ENCODE measurements around the gene ELMO2. TPM values are rescaled to one million over a fixed set of nuclear protein-coding genes. Genes with fewer than 3 reads are reported as not detected.

The ELMO2 gene
- total and polyA plus RNA-seq, 4 donors = 60.2 to 87.8 (median 70.9) TPM

DNA sequence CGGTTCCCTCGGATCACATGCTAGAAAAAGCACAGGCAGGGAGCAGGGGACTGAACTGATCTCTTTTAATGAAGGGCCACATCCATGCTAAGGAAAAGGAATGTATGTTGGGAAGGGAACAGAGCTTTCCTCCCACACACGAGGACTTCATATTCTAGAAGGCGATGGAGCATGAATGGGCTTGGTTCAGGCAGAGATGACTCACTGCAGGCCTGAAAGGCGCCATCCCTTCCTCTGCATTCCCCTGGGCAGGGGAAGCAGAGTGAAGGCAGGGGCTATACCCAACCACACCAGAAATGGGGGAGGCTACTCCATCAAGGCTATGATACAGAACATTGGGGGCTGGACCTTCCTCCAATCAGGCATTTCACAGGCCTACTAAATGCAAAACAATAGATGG is 30.6 kb downstream of the ELMO2 start:
- Histone ChIP-seq H3K36me3 (ENCODE audit: control insufficient read depth, insufficient read depth, low read length) (peaks cover 76% of the 10 kb centered on the region), H3K4me1 (ENCODE audit: control insufficient read depth, insufficient read depth, low read length) (no peaks in the 10 kb centered on the region), H3K27me3 (ENCODE audit: control insufficient read depth, insufficient read depth, low read length) (no peaks in the 10 kb centered on the region), H3K4me3 (ENCODE audit: low read depth, low read length) (no peak overlapping the region), H3K9me3 (ENCODE audit: control insufficient read depth, insufficient read depth, low read length) (no peaks in the 10 kb centered on the region), H3K27ac (ENCODE audit: low read depth, low read length) (no peak overlapping the region)
- WGBS (ENCODE audit: insufficient coverage) = 94% methylated on average over 3 of the region's 5 CpGs
- no peak for DNase-seq (ENCODE audit: low read depth in 4 of 6, low spot score in 6 of 6)

- no peaks in the 10 kb centered on the region for H3K4me1 ChIP-seq (ENCODE audit: control insufficient read depth, insufficient read depth, low read length)
- H3K9me3 ChIP-seq (ENCODE audit: control insufficient read depth, insufficient read depth, low read length) = no peaks in the 10 kb centered on the region
- DNase-seq (ENCODE audit: low read depth in 4 of 6, low spot score in 6 of 6) = no peak
- H3K4me3 ChIP-seq (ENCODE audit: low read depth, low read length) = no peak overlapping the region
- peaks cover 78% of the 10 kb centered on the region for H3K36me3 ChIP-seq (ENCODE audit: control insufficient read depth, insufficient read depth, low read length)
- H3K27ac ChIP-seq (ENCODE audit: low read depth, low read length) = no peak overlapping the region
- whole genome bisulfite sequencing (ENCODE audit: insufficient coverage) = 94% methylated on average over 7 of the region's 7 CpGs
- H3K27me3 ChIP-seq (ENCODE audit: control insufficient read depth, insufficient read depth, low read length) = no peaks in the 10 kb centered on the region
Observed at GRCh38 chr20:46374383-46374782, 32.0 kb downstream of the ELMO2 start.

DNA sequence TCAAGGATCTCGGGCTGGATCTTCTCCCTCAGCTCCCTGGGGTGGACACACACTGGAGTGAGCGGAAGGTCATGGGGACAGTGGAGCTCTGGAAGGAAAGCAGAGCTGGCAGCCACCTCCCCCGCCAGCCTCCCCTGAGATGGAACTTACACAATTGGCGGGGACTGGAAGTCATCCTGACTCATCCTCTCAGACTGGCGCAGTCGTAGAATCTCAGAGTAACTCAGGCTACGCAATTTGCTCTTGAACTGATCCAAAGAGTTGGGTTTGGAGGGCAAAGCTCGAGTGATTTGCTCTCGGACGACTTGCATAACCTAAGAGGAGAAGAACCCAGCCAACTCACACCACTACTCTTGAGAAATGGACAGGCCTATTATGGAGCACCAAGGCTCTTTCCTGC is 34.8 kb downstream of the ELMO2 start:
- H3K4me1 ChIP-seq (ENCODE audit: control insufficient read depth, insufficient read depth, low read length) = peaks cover 6% of the 10 kb centered on the region
- no peak overlapping the region for H3K4me3 ChIP-seq (ENCODE audit: low read depth, low read length)
- WGBS (ENCODE audit: insufficient coverage) = 92% methylated on average over 6 of the region's 10 CpGs
- peaks cover 82% of the 10 kb centered on the region for H3K36me3 ChIP-seq (ENCODE audit: control insufficient read depth, insufficient read depth, low read length)
- no peak for DNase-seq (ENCODE audit: low read depth in 4 of 6, low spot score in 6 of 6)
- no peaks in the 10 kb centered on the region for H3K9me3 ChIP-seq (ENCODE audit: control insufficient read depth, insufficient read depth, low read length)
- H3K27me3 ChIP-seq (ENCODE audit: control insufficient read depth, insufficient read depth, low read length) = no peaks in the 10 kb centered on the region
- H3K27ac ChIP-seq (ENCODE audit: low read depth, low read length) = no peak overlapping the region

- no peak for DNase-seq (ENCODE audit: low read depth in 4 of 6, low spot score in 6 of 6)
- H3K4me3 ChIP-seq (ENCODE audit: low read depth, low read length) = no peak overlapping the region
- peaks cover 72% of the 10 kb centered on the region for H3K36me3 ChIP-seq (ENCODE audit: control insufficient read depth, insufficient read depth, low read length)
- WGBS (ENCODE audit: insufficient coverage) = 87% methylated on average over 3 of the region's 5 CpGs
- H3K4me1 ChIP-seq (ENCODE audit: control insufficient read depth, insufficient read depth, low read length) = peaks cover 30% of the 10 kb centered on the region
- H3K27me3 ChIP-seq (ENCODE audit: control insufficient read depth, insufficient read depth, low read length) = no peaks in the 10 kb centered on the region
- no peak overlapping the region for H3K27ac ChIP-seq (ENCODE audit: low read depth, low read length)
- no peaks in the 10 kb centered on the region for H3K9me3 ChIP-seq (ENCODE audit: control insufficient read depth, insufficient read depth, low read length)
Observed at GRCh38 chr20:46368902-46369268, 37.5 kb downstream of the ELMO2 start.

GRCh38 chr20:46367967-46368901 is 38.2 kb downstream of the ELMO2 start:
- Histone ChIP-seq H3K4me3 (ENCODE audit: low read depth, low read length) (no peak overlapping the region), H3K36me3 (ENCODE audit: control insufficient read depth, insufficient read depth, low read length) (peaks cover 67% of the 10 kb centered on the region), H3K4me1 (ENCODE audit: control insufficient read depth, insufficient read depth, low read length) (peaks cover 35% of the 10 kb centered on the region), H3K9me3 (ENCODE audit: control insufficient read depth, insufficient read depth, low read length) (no peaks in the 10 kb centered on the region), H3K27ac (ENCODE audit: low read depth, low read length) (no peak overlapping the region), H3K27me3 (ENCODE audit: control insufficient read depth, insufficient read depth, low read length) (no peaks in the 10 kb centered on the region)
- 91% methylated on average over 5 of the region's 6 CpGs for WGBS (ENCODE audit: insufficient coverage)
- no peak for DNase-seq (ENCODE audit: low read depth in 4 of 6, low spot score in 6 of 6)

GRCh38 chr20:46367234-46367633 is 39.2 kb downstream of the ELMO2 start:
- H3K4me3 ChIP-seq (ENCODE audit: low read depth, low read length) = no peak overlapping the region
- no peak overlapping the region for H3K27ac ChIP-seq (ENCODE audit: low read depth, low read length)
- 91% methylated on average over 5 of the region's 5 CpGs for WGBS (ENCODE audit: insufficient coverage)
- H3K27me3 ChIP-seq (ENCODE audit: control insufficient read depth, insufficient read depth, low read length) = no peaks in the 10 kb centered on the region
- H3K9me3 ChIP-seq (ENCODE audit: control insufficient read depth, insufficient read depth, low read length) = no peaks in the 10 kb centered on the region
- H3K36me3 ChIP-seq (ENCODE audit: control insufficient read depth, insufficient read depth, low read length) = peaks cover 65% of the 10 kb centered on the region
- no peak for DNase-seq (ENCODE audit: low read depth in 4 of 6, low spot score in 6 of 6)
- peaks cover 41% of the 10 kb centered on the region for H3K4me1 ChIP-seq (ENCODE audit: control insufficient read depth, insufficient read depth, low read length)

GRCh38 chr20:46366826-46367225 is 39.6 kb downstream of the ELMO2 start:
- WGBS (ENCODE audit: insufficient coverage) = 96% methylated on average over 4 of the region's 5 CpGs
- H3K9me3 ChIP-seq (ENCODE audit: control insufficient read depth, insufficient read depth, low read length) = no peaks in the 10 kb centered on the region

DNA sequence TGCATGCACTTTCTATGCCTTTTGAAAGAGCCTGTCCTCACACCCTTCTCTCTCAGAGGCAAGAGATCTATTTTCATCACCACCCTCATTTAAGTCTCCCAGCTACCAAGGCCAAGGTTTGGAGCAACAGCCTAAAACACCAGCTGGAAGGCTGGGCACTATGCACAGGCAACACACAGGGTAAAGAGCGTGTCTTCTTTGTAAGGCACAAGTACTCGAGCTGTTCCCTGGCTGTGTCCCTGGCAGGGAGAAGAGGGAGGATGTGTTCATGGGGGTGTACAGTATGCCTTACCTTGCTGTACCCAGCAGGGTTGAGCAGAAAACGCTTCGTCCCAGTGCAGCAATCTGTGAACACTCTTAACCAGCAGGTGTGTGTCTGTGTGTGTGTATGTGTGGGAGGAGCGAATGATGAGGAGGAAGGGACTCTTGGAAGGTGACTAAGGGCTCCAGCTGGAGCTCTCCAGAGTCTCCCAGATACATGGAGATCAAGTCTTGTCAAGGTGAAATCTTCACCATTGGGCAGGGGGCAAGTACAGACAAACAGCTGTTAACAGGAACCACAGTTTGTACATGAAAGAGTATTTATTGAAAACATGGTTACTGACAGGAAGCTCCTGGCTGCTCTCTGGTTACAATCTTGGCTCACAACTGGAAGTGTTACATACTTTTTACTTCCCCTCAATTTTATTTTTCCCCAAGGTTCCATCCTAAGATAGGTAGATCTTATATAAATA is 40.8 kb downstream of the ELMO2 start:
- WGBS (ENCODE audit: insufficient coverage) = 40% methylated on average over 4 of the region's 5 CpGs
- Histone ChIP-seq H3K4me1 (ENCODE audit: control insufficient read depth, insufficient read depth, low read length) (peaks cover 47% of the 10 kb centered on the region), H3K27me3 (ENCODE audit: control insufficient read depth, insufficient read depth, low read length) (no peaks in the 10 kb centered on the region), H3K27ac (ENCODE audit: low read depth, low read length) (peak overlapping the region; percentile 85), H3K36me3 (ENCODE audit: control insufficient read depth, insufficient read depth, low read length) (peaks cover 54% of the 10 kb centered on the region), H3K9me3 (ENCODE audit: control insufficient read depth, insufficient read depth, low read length) (no peaks in the 10 kb centered on the region), H3K4me3 (ENCODE audit: low read depth, low read length) (no peak overlapping the region)
- no peak for DNase-seq (ENCODE audit: low read depth in 4 of 6, low spot score in 6 of 6)

More at GRCh38 chr20:46366826-46367225, 39.6 kb downstream of the ELMO2 start:
- no peak overlapping the region for H3K27ac ChIP-seq (ENCODE audit: low read depth, low read length)
- peaks cover 61% of the 10 kb centered on the region for H3K36me3 ChIP-seq (ENCODE audit: control insufficient read depth, insufficient read depth, low read length)
- DNase-seq (ENCODE audit: low read depth in 4 of 6, low spot score in 6 of 6) = no peak
- H3K27me3 ChIP-seq (ENCODE audit: control insufficient read depth, insufficient read depth, low read length) = no peaks in the 10 kb centered on the region
- H3K4me3 ChIP-seq (ENCODE audit: low read depth, low read length) = no peak overlapping the region
- peaks cover 45% of the 10 kb centered on the region for H3K4me1 ChIP-seq (ENCODE audit: control insufficient read depth, insufficient read depth, low read length)

DNA sequence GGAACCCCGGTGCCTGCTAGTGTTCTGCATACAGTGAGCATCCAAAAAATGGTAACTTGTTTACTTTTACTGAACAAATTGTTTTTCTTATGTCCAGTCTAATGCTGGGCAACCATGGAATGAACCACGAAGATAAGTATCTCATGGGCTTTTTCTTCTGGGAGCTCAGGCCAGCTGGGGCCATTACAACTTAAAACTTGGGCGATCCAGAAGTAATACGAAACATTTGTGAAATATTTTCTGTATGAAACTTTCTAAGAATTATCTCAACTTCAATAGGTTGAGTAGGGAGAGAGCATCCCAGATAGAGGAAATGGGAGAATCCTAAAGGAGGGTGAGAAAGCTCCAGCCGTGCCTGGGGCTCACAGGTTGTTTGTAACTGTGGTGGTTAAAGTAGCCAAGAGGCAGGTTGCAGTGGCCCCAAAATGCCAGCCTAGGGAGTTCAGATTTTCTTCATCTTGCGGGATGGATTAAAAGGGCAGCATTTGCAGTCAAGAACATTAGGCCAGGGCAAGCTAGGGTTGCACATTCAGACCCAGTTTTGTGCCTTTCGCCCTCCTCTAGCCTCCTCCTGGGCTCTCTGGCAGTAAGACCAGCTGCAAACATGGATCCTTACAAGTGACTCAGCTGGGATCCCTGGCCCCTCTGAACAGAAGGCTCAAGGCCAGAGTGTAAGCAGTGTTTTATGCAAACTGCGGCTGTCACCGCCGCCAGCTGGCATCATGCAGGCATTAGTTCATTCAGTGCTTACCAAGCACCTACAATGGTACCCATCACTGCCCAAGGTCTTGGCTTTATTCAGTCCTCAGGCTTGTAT is 41.5 kb downstream of the ELMO2 start:
- Histone ChIP-seq H3K4me3 (ENCODE audit: low read depth, low read length) (peak overlapping the region; percentile 99), H3K9me3 (ENCODE audit: control insufficient read depth, insufficient read depth, low read length) (no peaks in the 10 kb centered on the region), H3K4me1 (ENCODE audit: control insufficient read depth, insufficient read depth, low read length) (peaks cover 47% of the 10 kb centered on the region), H3K36me3 (ENCODE audit: control insufficient read depth, insufficient read depth, low read length) (peaks cover 48% of the 10 kb centered on the region), H3K27ac (ENCODE audit: low read depth, low read length) (peak overlapping the region; percentile 85), H3K27me3 (ENCODE audit: control insufficient read depth, insufficient read depth, low read length) (no peaks in the 10 kb centered on the region)
- 35% methylated on average over 8 of the region's 10 CpGs for WGBS (ENCODE audit: insufficient coverage)
- peak in 4 of 6 donors; percentile 59 to 93 (median 74) for DNase-seq (ENCODE audit: low read depth in 4 of 6, low spot score in 6 of 6)

All from spinal cord (tissue), 10 donors.